K562 (cell line): ENCODE results near the gene PRPF38A. TPM values are rescaled to one million over a fixed set of nuclear protein-coding genes. Genes with fewer than 3 reads are reported as not detected.

ENCODE experiments used
- CBX8 ChIP-seq: fragments of 200-600 bp; sonication (generic); IDR thresholded peaks from 2 replicates; pipeline ENCODE4 v1.6.1; 2012; ENCODE audit warnings: borderline replicate concordance, mixed run types, low read depth, mild to moderate bottlenecking, moderate library complexity, mixed read lengths, low read length, control low read depth, inconsistent platforms; ENCODE audit not compliant: poor library complexity, severe bottlenecking; ENCODE audit errors: extremely low read depth
- CREM ChIP-seq: IDR thresholded peaks from 2 replicates; pipeline ENCODE4 v1.6.1; 2014; ENCODE audit warnings: antibody characterized with exemption, low read depth
- DEAF1 ChIP-seq: fragments of 450-650 bp; formaldehyde crosslinking; IDR thresholded peaks from 2 replicates; pipeline ENCODE4 v1.4.0; 2020; ENCODE audit warnings: mild to moderate bottlenecking, moderate library complexity
- FOXM1 ChIP-seq, 2 experiments: fragments of 450-650 bp in 1 of 2; sonication (generic) in 1 of 2; formaldehyde crosslinking in 1 of 2; IDR thresholded peaks; 2 replicates each; pipeline versions ENCODE4 v1.6.1 to v1.9.0; 2017 to 2022; ENCODE audit warnings: low read depth in 2 of 2, mild to moderate bottlenecking in 2 of 2, missing genetic modification reagents in 1 of 2, moderate library complexity in 1 of 2
- KLF16 ChIP-seq: IDR thresholded peaks from 2 replicates; pipeline ENCODE4 v1.6.1; 2016; ENCODE audit warnings: antibody characterized with exemption
- POLR2AphosphoS2 ChIP-seq: IDR thresholded peaks from 2 replicates; pipeline ENCODE4 v1.6.1; 2012; ENCODE audit warnings: low read length, improper control_type of control experiment
- SMAD4 ChIP-seq: fragments of 250-450 bp; sonication (Bioruptor Pico); conservative IDR thresholded peaks from 2 replicates; pipeline ENCODE4 v1.8.0; 2021; ENCODE audit warnings: inconsistent platforms, mild to moderate bottlenecking, moderate library complexity
- TOE1 ChIP-seq, 2 experiments: fragments of 450-650 bp in 1 of 2; sonication (generic) in 1 of 2; formaldehyde crosslinking in 1 of 2; IDR thresholded peaks; 2 replicates each; pipeline versions ENCODE4 v1.7.1 to v1.8.0; 2016 to 2022; ENCODE audit warnings: borderline replicate concordance in 2 of 2, mild to moderate bottlenecking in 2 of 2, antibody characterized with exemption in 1 of 2, inconsistent platforms in 1 of 2, low read depth in 1 of 2, missing genetic modification reagents in 1 of 2, moderate library complexity in 1 of 2
- YY1 ChIP-seq, 3 experiments: IDR thresholded peaks; 2 replicates each; pipeline ENCODE4 v1.6.1; 2011; ENCODE audit warnings: low read length in 2 of 3, mild to moderate bottlenecking in 2 of 3, moderate library complexity in 2 of 3, borderline replicate concordance in 1 of 3, control low read depth in 1 of 3, low read depth in 1 of 3; ENCODE audit not compliant: insufficient read depth in 3 of 3, insufficient replicate concordance in 2 of 3, control insufficient read depth in 1 of 3, insufficient read length in 1 of 3; ENCODE audit errors: extremely low read depth in 1 of 3
- ZNF274 ChIP-seq: IDR thresholded peaks from 2 replicates; pipeline ENCODE4 v1.6.1; 2011; ENCODE audit warnings: low read depth, mild to moderate bottlenecking, low read length, moderate library complexity, borderline replicate concordance
- ZNF407 ChIP-seq: fragments of 450-650 bp; IDR thresholded peaks from 2 replicates; pipeline ENCODE4 v1.6.1; 2016; ENCODE audit warnings: low read depth
- ZNF408 ChIP-seq: fragments of 250-450 bp; sonication (Bioruptor Pico); IDR thresholded peaks from 2 replicates; pipeline ENCODE4 v1.4.0; 2020; ENCODE audit warnings: low read depth, mild to moderate bottlenecking, moderate library complexity
- ZNF76 ChIP-seq: fragments of 250-450 bp; sonication (Bioruptor Pico); IDR thresholded peaks from 2 replicates; pipeline ENCODE4 v1.4.0; 2020; ENCODE audit warnings: mild to moderate bottlenecking, moderate library complexity, borderline replicate concordance
- ZNF766 ChIP-seq: fragments of 200-800 bp; sonication (Bioruptor generic); conservative IDR thresholded peaks from 2 replicates; pipeline ENCODE4 v1.6.1; 2016; ENCODE audit warnings: missing genetic modification characterization, missing compliant biosample characterization
- ZZZ3 ChIP-seq: fragments of 450-650 bp; IDR thresholded peaks from 2 replicates; pipeline ENCODE4 v1.6.1; 2016; ENCODE audit warnings: antibody characterized with exemption, mild to moderate bottlenecking, moderate library complexity
- polyA plus RNA-seq, 8 experiments: library from polyadenylated mRNA; depleted of rRNA in 4 of 8; stranded (reverse) in 5 of 8; unstranded in 3 of 8; fragments of >200 nt; fragmentation: Nextera tagmentation in 2 of 8; fragmentation: Illumina TruSeq in 1 of 8; extraction: Ambion mirVana in 2 of 8; extraction: Trizol in 1 of 8; gene quantifications; 2 replicates each; pipeline versions ENCODE4 v1.2.1 to v1.2.3, GENCODE V29; 2011 to 2014; ENCODE audit warnings: inconsistent platforms in 1 of 8, missing spikeins in 1 of 8
- total RNA-seq, 7 experiments: library from RNA; depleted of rRNA in 6 of 7; stranded (reverse); fragments of >200 nt in 6 of 7; fragmentation: Illumina TruSeq in 2 of 7; extraction: Trizol in 2 of 7; gene quantifications; 2 replicates each; pipeline versions ENCODE4 v1.2.1 to v1.2.3, GENCODE V29; 2011 to 2021; ENCODE audit warnings: low replicate concordance in 1 of 7

PRPF38A gene
- total and polyA plus RNA-seq, 9 of the 15 experiments (the other 6 are each of a cell fraction or from before 2014, with no cell fraction given), result 53.6 to 198 (median 89.2) TPM

- TF ChIP-seq ZNF76 (CRISPR knock-in tag), result no peak
- 0 out of 2 replicates have a peak, but pooled peaks have one; percentile 36 for TF ChIP-seq ZZZ3
- TF ChIP-seq ZNF766 (CRISPR knock-in tag), result no peak
- TF ChIP-seq CBX8, result no peak
- 0 out of 2 replicates have a peak, but pooled peaks have one; percentile 16 for TF ChIP-seq TOE1 (IDR thresholded peaks at IDR 0.05; ENCODE audit: borderline replicate concordance)
- TF ChIP-seq TOE1 (CRISPR knock-in tag; IDR thresholded peaks at IDR 0.05; ENCODE audit: borderline replicate concordance, low read depth), result no peak
- TF ChIP-seq DEAF1 (CRISPR knock-in tag), result 0 out of 2 replicates have a peak, but pooled peaks have one; percentile 9
- peak; percentile 41; the same call in 1 of the 2 replicates for TF ChIP-seq SMAD4
- TF ChIP-seq ZNF274, result no peak
- TF ChIP-seq CREM, result no peak
- TF ChIP-seq YY1 (IDR thresholded peaks at IDR 0.05; ENCODE audit: borderline replicate concordance in 1 of 3, control insufficient read depth in 1 of 3, extremely low read depth in 1 of 3, insufficient read depth in 3 of 3, insufficient read length in 1 of 3, insufficient replicate concordance in 2 of 3, low read depth in 1 of 3, low read length in 2 of 3), result peak in 2 of 3 experiments; percentile 34 to 69
- no peak for TF ChIP-seq POLR2AphosphoS2
- TF ChIP-seq ZNF408 (CRISPR knock-in tag), result no peak
- no peak for TF ChIP-seq FOXM1 (IDR thresholded peaks at IDR 0.05; ENCODE audit: low read depth)
- no peak for TF ChIP-seq FOXM1 (CRISPR knock-in tag; IDR thresholded peaks at IDR 0.05; ENCODE audit: low read depth)
- TF ChIP-seq KLF16, result no peak
- TF ChIP-seq ZNF407, result no peak
These were observed 19.4 kb downstream of the PRPF38A start (continued) for GRCh38 chr1:52423771-52424170.
